ENCODE data around the gene CAPZB.

Gene CAPZB

GRCh38 chr1:19367584-19368041 is 117.7 kb downstream of the CAPZB start:
- DNase-seq (ENCODE audit: low spot score): no peak

- DNase-seq (ENCODE audit: low spot score): no peak
These were observed 118.5 kb downstream of the CAPZB start for GRCh38 chr1:19366599-19367536.

GRCh38 chr1:19365721-19366120 is 119.6 kb downstream of the CAPZB start:
- peak; percentile 75 for DNase-seq (ENCODE audit: low spot score)

GRCh38 chr1:19363536-19364152 is 121.7 kb downstream of the CAPZB start:
- DNase-seq (ENCODE audit: low spot score): no peak

GRCh38 chr1:19361611-19362147 is 123.7 kb downstream of the CAPZB start:
- peak; percentile 63 for DNase-seq (ENCODE audit: low spot score)

GRCh38 chr1:19360843-19361610 is 124.3 kb downstream of the CAPZB start:
- no peak for DNase-seq (ENCODE audit: low spot score)

GRCh38 chr1:19360432-19360831 is 124.9 kb downstream of the CAPZB start:
- no peak for DNase-seq (ENCODE audit: low spot score)

- DNase-seq (ENCODE audit: low spot score): no peak
These were observed 125.3 kb downstream of the CAPZB start for GRCh38 chr1:19360016-19360415.

- no peak for DNase-seq (ENCODE audit: low spot score)
These were observed 126.0 kb downstream of the CAPZB start for GRCh38 chr1:19359357-19359756.

- no peak for DNase-seq (ENCODE audit: low spot score)
These were observed 126.6 kb downstream of the CAPZB start for GRCh38 chr1:19358710-19359109.

- no peak for DNase-seq (ENCODE audit: low spot score)
These were observed 127.9 kb downstream of the CAPZB start for GRCh38 chr1:19357299-19357986.

- DNase-seq (ENCODE audit: low spot score): no peak
These were observed 129.1 kb downstream of the CAPZB start for GRCh38 chr1:19356266-19356665.

GRCh38 chr1:19354531-19354981 is 130.8 kb downstream of the CAPZB start:
- DNase-seq (ENCODE audit: low spot score): no peak

- DNase-seq (ENCODE audit: low spot score): no peak
These were observed 131.7 kb downstream of the CAPZB start for GRCh38 chr1:19353596-19353995.

GRCh38 chr1:19352839-19353238 is 132.5 kb downstream of the CAPZB start:
- no peak for DNase-seq (ENCODE audit: low spot score)

- no peak for DNase-seq (ENCODE audit: low spot score)
These were observed 133.5 kb downstream of the CAPZB start for GRCh38 chr1:19351873-19352272.

- DNase-seq (ENCODE audit: low spot score): no peak
These were observed 134.8 kb downstream of the CAPZB start for GRCh38 chr1:19350566-19350965.

GRCh38 chr1:19349999-19350398 is 135.3 kb downstream of the CAPZB start:
- no peak for DNase-seq (ENCODE audit: low spot score)

- no peak for DNase-seq (ENCODE audit: low spot score)
These were observed 136.7 kb downstream of the CAPZB start for GRCh38 chr1:19348441-19349198.

GRCh38 chr1:19347533-19348172 is 137.7 kb downstream of the CAPZB start:
- no peak for DNase-seq (ENCODE audit: low spot score)
